Body of pancreas (tissue), 4 donors: ENCODE data around the gene CYP46A1.

ENCODE experiments used
- CTCF ChIP-seq, 7 experiments: fragments of 450-650 bp in 4 of 7; fragments of 200-600 bp in 3 of 7; sonication (generic) in 3 of 7; IDR thresholded peaks; one replicate each; pipeline ENCODE4 v1.5.1; 2016 to 2019; ENCODE audit warnings: antibody characterized with exemption in 7 of 7
- POLR2A ChIP-seq, 3 donors: fragments of 450-650 bp; IDR thresholded peaks; one replicate each; pipeline ENCODE4 v1.6.1; 2016; ENCODE audit warnings: antibody characterized with exemption in 3 of 3, mild to moderate bottlenecking in 2 of 3

DNA sequence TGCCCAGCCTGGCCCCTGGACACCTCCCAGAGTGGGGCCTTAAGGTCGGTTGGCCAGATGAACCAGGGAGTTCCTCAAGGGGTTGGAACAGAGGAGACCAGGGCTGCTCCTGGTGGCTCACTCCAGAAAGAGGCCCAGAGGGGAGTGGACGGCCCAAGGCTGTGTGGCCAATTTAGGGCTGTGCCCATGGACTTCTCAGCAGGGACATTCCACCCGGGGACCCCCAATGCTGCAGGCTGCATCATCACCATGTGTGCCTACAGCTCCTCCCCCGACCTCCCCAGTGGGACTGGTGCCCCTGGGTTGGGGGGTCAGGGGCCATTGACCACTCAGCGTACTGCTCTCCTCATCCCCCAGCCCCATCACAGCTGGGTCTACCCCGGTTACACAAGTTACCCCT, 17.6 kb upstream of the CYP46A1 start:
- TF ChIP-seq POLR2A (IDR thresholded peaks at IDR 0.05) (no peak), CTCF (IDR thresholded peaks at IDR 0.05) (no peak)
